ENCODE data around the gene GABBR1.

DNA sequence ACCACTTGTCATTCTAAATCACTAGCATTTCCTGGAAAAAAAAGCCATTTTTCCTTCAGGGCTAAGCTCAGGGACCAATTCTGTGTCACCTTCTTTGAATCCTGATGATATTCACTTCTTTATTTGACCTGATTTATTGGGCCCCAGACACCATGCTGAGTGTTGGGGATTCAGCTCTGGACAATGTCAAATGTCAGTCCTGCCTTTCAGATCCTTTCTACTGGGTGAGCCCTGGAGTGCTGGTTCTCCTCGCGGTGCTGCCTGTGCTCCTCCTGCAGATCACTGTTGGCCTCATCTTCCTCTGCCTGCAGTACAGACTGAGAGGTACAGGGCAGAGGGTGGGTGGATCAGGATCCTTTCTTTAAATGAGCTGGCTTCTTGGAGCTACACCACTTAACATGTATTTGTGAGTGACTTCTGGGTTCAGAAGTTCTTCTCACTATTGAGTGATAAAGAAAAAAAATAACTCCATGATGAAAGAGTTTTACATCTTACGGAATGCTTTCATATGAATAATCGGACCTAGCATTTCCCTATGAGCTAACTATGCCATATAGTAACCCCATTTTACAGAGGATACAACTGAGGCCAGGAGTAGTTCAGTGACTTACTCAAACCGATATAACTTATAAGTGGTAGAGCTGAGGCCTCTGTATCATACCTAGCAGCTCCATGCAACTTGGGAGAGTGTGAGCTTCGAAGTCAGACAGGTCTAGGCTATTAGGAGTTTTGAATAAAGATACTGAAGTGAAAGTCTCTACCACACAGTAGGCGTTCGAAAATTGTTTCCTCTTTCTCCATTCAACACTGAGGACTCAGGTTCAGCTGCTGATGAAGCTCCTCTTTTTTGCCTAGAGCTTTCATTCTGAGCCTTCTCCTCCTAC, 33.2 kb upstream of the GABBR1 start:
- TF ChIP-seq PHF8 (CRISPR knock-in tag; IDR thresholded peaks at IDR 0.05) (no peak), POLR2A (IDR thresholded peaks at IDR 0.05; ENCODE audit: insufficient read depth in 1 of 2, low read depth in 2 of 2, low read length in 2 of 2) (no peak), ZFP82 (CRISPR knock-in tag; IDR thresholded peaks at IDR 0.05; ENCODE audit: borderline replicate concordance) (no peak), SP1 (IDR thresholded peaks at IDR 0.05) (no peak), SP1 (CRISPR knock-in tag; IDR thresholded peaks at IDR 0.05) (no peak), ELF4 (CRISPR knock-in tag; IDR thresholded peaks at IDR 0.05; ENCODE audit: borderline replicate concordance) (no peak)
